GM12874 (cell line): Measurements from ENCODE around the gene AGPAT2.
A peak's percentile ranks its signal among the peaks of the same experiment; 100 is the strongest.

Experiments used
- CTCF ChIP-seq: IDR thresholded peaks from 2 replicates; pipeline ENCODE4 v1.5.1; 2011; ENCODE audit warnings: low read depth, mild to moderate bottlenecking, control low read depth, low read length, moderate library complexity; ENCODE audit not compliant: insufficient read depth

Gene AGPAT2

DNA sequence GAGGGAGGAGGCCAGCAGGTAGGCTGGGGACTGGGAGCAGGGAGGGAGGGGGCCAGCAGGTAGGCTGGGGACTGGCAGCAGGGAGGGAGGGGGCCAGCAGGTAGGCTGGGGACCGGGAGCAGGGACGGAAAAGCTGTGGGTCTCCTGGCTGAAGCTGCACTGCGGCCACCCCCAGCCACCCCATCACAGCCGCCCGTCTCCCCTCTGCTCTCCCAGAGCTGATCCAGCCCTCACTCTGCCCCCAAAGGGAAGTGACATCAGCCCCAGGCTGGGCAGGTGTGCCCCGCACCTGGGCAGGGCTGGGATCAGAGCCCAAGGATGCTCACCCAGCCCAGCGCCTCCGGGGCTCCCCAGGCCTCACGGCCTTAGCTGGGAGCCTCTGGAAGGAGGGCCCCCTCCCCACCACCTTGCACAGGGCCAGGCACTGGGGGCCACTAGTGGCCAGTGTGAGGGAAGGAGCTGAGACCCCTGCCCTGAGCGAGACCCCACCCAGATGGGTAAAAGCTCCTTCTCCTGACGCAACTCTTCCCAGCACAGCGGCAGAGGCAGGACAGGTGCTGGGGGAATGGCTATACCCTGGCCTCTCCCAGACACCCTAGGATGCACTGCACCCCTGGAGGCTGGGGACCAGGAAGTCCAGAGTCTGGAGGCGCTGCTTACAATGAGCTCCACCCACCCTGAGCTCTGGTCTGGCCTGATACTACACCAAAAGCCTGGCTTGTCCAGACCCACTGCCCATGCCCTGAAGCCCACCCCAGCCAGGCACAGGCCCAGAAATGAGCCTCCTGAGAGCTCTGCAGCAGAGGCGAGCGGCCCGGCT is 11.6 kb downstream of the AGPAT2 start:
- TF ChIP-seq CTCF, result no peak

GRCh38 chr9:136674786-136675349 is 12.4 kb downstream of the AGPAT2 start:
- TF ChIP-seq CTCF, result no peak

- no peak for TF ChIP-seq CTCF
These were observed 13.1 kb downstream of the AGPAT2 start for GRCh38 chr9:136673975-136674785.

- TF ChIP-seq CTCF, result no peak
These were observed 13.9 kb downstream of the AGPAT2 start for GRCh38 chr9:136673088-136673974.

- no peak for TF ChIP-seq CTCF
These were observed 14.7 kb downstream of the AGPAT2 start for GRCh38 chr9:136672431-136673087.

- TF ChIP-seq CTCF, result peak; percentile 91
These were observed 15.4 kb downstream of the AGPAT2 start for GRCh38 chr9:136671646-136672430.
